Ecto neural progenitor cell (in vitro differentiated cells): ENCODE results near the gene DMTF1.
A peak's percentile ranks its signal among the peaks of the same experiment; 100 is the strongest.
"Not testable (repeated sequence)": the region's sequence is repeated elsewhere in the genome, so short reads cannot be mapped to it uniquely, and the experiment has no call there.

ENCODE experiments used
- DNase-seq: peaks from one replicate; pipeline ENCODE4 v3.0.0-alpha.2; 2018; ENCODE audit warnings: low spot score

DMTF1 gene

GRCh38 chr7:87152112-87152896 is at the start of gene DMTF1:
TSS of gene DMTF1 (plus strand) at chr7:87152453. CDS start at chr7:87164942, 12,489 bp downstream.
- DNase-seq = peak; percentile 96

GRCh38 chr7:87105401-87105800 is 46.9 kb upstream of the DMTF1 start:
- DNase-seq = no peak

GRCh38 chr7:87106974-87107612 is 45.2 kb upstream of the DMTF1 start:
- DNase-seq = no peak

DNA sequence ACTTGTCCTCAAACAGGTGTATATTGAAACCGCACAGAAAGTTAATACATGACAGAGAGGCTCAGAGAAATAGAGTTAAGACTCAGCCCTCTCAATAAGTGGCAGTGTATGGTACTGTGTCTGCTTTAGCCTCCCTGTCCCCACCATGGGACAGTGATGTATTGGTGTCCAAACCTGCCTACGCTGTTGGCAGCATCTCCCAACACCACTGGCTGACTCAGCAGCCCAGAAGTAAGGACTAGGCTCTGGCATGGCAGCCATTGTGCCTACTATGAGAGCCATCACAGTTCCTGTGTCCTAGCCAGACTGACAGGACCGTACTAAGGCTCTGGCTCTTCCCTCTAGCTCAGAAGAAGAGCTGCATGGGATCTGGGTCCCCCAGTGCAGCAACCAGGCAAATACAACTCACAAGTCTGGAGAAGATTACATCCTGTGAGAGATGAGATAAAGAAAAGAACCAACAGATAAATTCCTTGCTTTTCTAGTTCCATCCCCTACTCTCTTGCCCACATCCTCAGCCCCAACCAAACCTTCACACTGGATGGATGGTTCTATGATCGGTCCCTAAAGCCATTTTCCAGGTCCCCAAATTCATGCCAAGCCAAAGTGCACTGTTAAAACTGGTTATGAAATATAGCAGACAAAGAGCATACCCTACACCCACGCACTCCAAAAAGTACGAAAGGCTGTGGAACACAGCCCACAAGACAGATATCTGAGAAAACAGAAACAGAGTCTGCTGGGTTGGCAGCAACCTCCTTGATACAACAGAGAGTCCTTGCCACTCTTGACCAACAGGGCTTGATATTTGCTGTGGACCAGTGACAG is 44.1 kb upstream of the DMTF1 start:
- no peak for DNase-seq

GRCh38 chr7:87110778-87111177 is 41.5 kb upstream of the DMTF1 start:
- DNase-seq = no peak

GRCh38 chr7:87111877-87112276 is 40.4 kb upstream of the DMTF1 start:
- DNase-seq = no peak

DNA sequence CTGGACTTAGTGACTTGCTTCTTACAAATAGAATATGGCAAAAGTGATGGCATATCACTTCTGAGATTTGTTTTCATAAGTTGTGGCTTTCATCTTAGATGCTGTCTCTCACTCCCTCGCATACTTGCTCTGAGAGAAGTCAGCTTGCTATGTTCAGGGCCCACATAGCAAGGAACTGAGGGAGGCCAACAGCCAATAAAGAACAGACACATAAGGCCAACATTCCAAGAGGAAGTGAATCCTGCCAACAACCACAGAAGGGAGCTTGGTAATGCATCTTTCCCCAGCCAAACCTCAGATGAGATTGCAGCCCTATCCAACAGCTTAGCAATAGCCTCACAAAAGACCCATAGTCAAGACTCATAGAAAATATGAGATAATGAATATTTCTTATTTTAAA is 39.2 kb upstream of the DMTF1 start:
- DNase-seq = no peak

DNA sequence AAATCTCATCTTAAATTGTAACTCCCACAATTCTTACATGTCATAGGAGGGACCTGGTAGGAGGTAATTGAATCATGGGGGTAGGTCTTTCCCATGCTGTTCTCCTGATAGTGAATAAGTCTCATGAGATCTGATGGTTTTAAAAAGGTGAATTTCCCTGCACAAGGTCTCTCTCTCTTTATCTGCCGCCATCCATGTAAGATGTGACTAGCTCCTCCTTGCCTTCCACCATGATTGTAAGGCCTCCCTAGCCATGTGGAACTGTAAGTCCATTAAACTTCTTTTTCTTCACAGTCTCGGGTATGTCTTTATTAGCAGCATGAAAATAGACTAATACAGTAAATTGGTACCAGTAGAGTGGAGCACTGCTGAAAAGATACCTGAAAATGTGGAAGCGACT is 38.3 kb upstream of the DMTF1 start:
- DNase-seq = not testable (repeated sequence)

DNA sequence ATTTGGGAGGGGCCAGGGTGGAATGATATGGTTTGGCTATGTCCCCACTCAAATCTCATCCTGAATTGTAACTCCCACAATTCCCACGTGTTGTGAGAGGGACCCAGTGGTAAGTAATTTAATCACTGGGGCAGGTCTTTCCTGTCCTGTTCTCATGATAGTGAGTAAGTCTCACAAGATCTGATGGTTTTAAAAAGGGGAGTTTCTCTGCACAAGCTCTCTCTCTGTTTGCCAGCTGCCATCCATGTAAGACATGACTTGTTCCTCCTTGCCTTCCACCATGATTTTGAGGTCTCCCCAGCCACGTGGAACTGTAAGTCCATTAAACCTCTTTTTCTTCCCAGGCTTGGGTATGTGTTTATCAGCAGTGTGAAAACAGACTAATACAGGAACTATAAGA is 36.5 kb upstream of the DMTF1 start:
- not testable (repeated sequence) for DNase-seq

GRCh38 chr7:87116315-87116714 is 35.9 kb upstream of the DMTF1 start:
- DNase-seq = no peak

GRCh38 chr7:87119581-87119980 is 32.7 kb upstream of the DMTF1 start:
- no peak for DNase-seq

- no peak for DNase-seq
Observed at GRCh38 chr7:87123105-87123504, 29.1 kb upstream of the DMTF1 start.

- DNase-seq = no peak
Observed at GRCh38 chr7:87127019-87127418, 25.2 kb upstream of the DMTF1 start.

- DNase-seq = peak; percentile 52
Observed at GRCh38 chr7:87128861-87129267, 23.4 kb upstream of the DMTF1 start.

- DNase-seq = no peak
Observed at GRCh38 chr7:87129332-87129731, 22.9 kb upstream of the DMTF1 start.

- DNase-seq = no peak
Observed at GRCh38 chr7:87129848-87130247, 22.4 kb upstream of the DMTF1 start.

- no peak for DNase-seq
Observed at GRCh38 chr7:87131771-87132170, 20.5 kb upstream of the DMTF1 start.

DNA sequence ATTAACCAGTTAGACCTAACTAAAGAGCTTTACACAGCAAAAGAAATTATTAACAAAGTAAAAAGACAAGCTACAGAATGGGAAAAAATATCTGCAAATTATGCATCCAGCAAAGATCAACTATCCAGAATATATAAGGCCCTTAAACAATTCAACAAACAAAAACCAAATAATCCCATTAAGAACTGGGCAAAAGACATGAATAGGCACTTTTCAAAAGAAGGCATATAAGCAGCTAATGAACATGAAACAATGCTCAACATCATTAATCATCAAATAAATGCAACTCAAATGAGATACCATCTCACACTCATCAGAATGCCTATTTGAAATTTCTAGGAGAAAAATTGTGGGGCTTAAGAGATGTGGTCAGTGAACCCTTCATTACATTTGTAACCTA is 15.0 kb upstream of the DMTF1 start:
- no peak for DNase-seq

- DNase-seq = no peak
Observed at GRCh38 chr7:87139514-87139913, 12.7 kb upstream of the DMTF1 start.

DNA sequence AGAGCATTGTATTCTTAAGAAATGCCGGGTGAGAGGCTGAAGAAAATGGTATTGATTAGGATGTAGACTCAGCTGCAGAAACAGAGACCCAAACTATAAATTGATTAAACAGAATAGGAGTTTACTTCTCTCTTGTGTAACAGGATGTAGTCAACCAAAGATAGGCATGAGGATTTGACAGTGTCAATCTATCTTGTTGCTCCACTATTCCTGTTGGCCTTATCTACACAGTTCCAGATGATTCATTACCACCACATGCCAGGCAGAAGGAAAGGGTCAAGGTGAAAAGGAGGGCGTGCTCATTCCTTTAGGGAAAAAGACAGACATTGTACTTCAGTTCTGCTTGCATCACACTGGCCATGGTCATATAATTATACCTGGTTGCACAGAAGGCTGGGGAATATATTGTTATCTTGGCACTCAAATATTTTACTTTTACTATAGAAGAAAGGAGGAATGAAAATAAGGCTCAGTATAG is 11.9 kb upstream of the DMTF1 start:
- DNase-seq = no peak

GRCh38 chr7:87144173-87144657 is 8.0 kb upstream of the DMTF1 start:
- DNase-seq = no peak

- DNase-seq = no peak
Observed at GRCh38 chr7:87146740-87147386, 5.4 kb upstream of the DMTF1 start.
